ENCODE measurements around the gene LRRC8C. TPM values are rescaled to one million over a fixed set of nuclear protein-coding genes. Genes with fewer than 3 reads are reported as not detected.

Gene LRRC8C
- total and polyA plus RNA-seq, 2 of the 8 experiments (the other 6 are each of a cell fraction or from before 2014, with no cell fraction given): 1.1 to 2.1 TPM

- TF ChIP-seq, protein P1, sequence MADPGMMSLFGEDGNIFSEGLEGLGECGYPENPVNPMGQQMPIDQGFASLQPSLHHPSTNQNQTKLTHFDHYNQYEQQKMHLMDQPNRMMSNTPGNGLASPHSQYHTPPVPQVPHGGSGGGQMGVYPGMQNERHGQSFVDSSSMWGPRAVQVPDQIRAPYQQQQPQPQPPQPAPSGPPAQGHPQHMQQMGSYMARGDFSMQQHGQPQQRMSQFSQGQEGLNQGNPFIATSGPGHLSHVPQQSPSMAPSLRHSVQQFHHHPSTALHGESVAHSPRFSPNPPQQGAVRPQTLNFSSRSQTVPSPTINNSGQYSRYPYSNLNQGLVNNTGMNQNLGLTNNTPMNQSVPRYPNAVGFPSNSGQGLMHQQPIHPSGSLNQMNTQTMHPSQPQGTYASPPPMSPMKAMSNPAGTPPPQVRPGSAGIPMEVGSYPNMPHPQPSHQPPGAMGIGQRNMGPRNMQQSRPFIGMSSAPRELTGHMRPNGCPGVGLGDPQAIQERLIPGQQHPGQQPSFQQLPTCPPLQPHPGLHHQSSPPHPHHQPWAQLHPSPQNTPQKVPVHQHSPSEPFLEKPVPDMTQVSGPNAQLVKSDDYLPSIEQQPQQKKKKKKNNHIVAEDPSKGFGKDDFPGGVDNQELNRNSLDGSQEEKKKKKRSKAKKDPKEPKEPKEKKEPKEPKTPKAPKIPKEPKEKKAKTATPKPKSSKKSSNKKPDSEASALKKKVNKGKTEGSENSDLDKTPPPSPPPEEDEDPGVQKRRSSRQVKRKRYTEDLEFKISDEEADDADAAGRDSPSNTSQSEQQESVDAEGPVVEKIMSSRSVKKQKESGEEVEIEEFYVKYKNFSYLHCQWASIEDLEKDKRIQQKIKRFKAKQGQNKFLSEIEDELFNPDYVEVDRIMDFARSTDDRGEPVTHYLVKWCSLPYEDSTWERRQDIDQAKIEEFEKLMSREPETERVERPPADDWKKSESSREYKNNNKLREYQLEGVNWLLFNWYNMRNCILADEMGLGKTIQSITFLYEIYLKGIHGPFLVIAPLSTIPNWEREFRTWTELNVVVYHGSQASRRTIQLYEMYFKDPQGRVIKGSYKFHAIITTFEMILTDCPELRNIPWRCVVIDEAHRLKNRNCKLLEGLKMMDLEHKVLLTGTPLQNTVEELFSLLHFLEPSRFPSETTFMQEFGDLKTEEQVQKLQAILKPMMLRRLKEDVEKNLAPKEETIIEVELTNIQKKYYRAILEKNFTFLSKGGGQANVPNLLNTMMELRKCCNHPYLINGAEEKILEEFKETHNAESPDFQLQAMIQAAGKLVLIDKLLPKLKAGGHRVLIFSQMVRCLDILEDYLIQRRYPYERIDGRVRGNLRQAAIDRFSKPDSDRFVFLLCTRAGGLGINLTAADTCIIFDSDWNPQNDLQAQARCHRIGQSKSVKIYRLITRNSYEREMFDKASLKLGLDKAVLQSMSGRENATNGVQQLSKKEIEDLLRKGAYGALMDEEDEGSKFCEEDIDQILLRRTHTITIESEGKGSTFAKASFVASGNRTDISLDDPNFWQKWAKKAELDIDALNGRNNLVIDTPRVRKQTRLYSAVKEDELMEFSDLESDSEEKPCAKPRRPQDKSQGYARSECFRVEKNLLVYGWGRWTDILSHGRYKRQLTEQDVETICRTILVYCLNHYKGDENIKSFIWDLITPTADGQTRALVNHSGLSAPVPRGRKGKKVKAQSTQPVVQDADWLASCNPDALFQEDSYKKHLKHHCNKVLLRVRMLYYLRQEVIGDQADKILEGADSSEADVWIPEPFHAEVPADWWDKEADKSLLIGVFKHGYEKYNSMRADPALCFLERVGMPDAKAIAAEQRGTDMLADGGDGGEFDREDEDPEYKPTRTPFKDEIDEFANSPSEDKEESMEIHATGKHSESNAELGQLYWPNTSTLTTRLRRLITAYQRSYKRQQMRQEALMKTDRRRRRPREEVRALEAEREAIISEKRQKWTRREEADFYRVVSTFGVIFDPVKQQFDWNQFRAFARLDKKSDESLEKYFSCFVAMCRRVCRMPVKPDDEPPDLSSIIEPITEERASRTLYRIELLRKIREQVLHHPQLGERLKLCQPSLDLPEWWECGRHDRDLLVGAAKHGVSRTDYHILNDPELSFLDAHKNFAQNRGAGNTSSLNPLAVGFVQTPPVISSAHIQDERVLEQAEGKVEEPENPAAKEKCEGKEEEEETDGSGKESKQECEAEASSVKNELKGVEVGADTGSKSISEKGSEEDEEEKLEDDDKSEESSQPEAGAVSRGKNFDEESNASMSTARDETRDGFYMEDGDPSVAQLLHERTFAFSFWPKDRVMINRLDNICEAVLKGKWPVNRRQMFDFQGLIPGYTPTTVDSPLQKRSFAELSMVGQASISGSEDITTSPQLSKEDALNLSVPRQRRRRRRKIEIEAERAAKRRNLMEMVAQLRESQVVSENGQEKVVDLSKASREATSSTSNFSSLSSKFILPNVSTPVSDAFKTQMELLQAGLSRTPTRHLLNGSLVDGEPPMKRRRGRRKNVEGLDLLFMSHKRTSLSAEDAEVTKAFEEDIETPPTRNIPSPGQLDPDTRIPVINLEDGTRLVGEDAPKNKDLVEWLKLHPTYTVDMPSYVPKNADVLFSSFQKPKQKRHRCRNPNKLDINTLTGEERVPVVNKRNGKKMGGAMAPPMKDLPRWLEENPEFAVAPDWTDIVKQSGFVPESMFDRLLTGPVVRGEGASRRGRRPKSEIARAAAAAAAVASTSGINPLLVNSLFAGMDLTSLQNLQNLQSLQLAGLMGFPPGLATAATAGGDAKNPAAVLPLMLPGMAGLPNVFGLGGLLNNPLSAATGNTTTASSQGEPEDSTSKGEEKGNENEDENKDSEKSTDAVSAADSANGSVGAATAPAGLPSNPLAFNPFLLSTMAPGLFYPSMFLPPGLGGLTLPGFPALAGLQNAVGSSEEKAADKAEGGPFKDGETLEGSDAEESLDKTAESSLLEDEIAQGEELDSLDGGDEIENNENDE (IDR thresholded peaks at IDR 0.05; ENCODE audit: insufficient replicate concordance, low read length): no peak
- no peak for TF ChIP-seq NRF1 (IDR thresholded peaks at IDR 0.05; ENCODE audit: low read depth, low read length)
- no peak for TF ChIP-seq TEAD4 (IDR thresholded peaks at IDR 0.05; ENCODE audit: low read depth, low read length)
- no peak for TF ChIP-seq SP4 (IDR thresholded peaks at IDR 0.05; ENCODE audit: low read length)
- TF ChIP-seq GABPA (IDR thresholded peaks at IDR 0.05; ENCODE audit: borderline replicate concordance, insufficient read depth, low read length): no peak
Measured at GRCh38 chr1:89600451-89601224, 32.3 kb upstream of the LRRC8C start (continued).

Measured in H1 (cell line).